Activated T-cell treated with anti-CD3 and anti-CD28 coated beads for 4 hours (primary cell): ENCODE measurements around the gene ZMIZ1.

Experiments
- DNase-seq: peaks from one replicate; pipeline ENCODE4 v3.0.0-alpha.2; 2020

Gene ZMIZ1

GRCh38 chr10:79068562-79069324 lies at the start of gene ZMIZ1:
Gene ZMIZ1 (plus strand): TSS chr10:79068966. CDS start chr10:79201633, 132,667 bp downstream.
- DNase-seq = peak; percentile 67

- no peak for DNase-seq
Measured at GRCh38 chr10:79019441-79020014, 49.2 kb upstream of the ZMIZ1 start.

GRCh38 chr10:79020015-79020491 lies 48.7 kb upstream of the ZMIZ1 start:
- DNase-seq = no peak

- DNase-seq = no peak
Measured at GRCh38 chr10:79020605-79021004, 48.2 kb upstream of the ZMIZ1 start.

- no peak for DNase-seq
Measured at GRCh38 chr10:79021331-79021907, 47.3 kb upstream of the ZMIZ1 start.

GRCh38 chr10:79021948-79022499 lies 46.7 kb upstream of the ZMIZ1 start:
- DNase-seq = no peak

GRCh38 chr10:79022565-79023230 lies 46.1 kb upstream of the ZMIZ1 start:
- no peak for DNase-seq

GRCh38 chr10:79023240-79024162 lies 45.3 kb upstream of the ZMIZ1 start:
- DNase-seq = no peak

- DNase-seq = no peak
Measured at GRCh38 chr10:79024296-79024695, 44.5 kb upstream of the ZMIZ1 start.

- no peak for DNase-seq
Measured at GRCh38 chr10:79024720-79025198, 44.0 kb upstream of the ZMIZ1 start.

GRCh38 chr10:79025199-79025832 lies 43.5 kb upstream of the ZMIZ1 start:
- peak; percentile 23 for DNase-seq

GRCh38 chr10:79026341-79026761 lies 42.4 kb upstream of the ZMIZ1 start:
- DNase-seq = no peak

GRCh38 chr10:79026806-79027146 lies 42.0 kb upstream of the ZMIZ1 start:
- DNase-seq = no peak

- peak; percentile 19 for DNase-seq
Measured at GRCh38 chr10:79027147-79028055, 41.4 kb upstream of the ZMIZ1 start.

GRCh38 chr10:79028056-79028430 lies 40.7 kb upstream of the ZMIZ1 start:
- DNase-seq = no peak

GRCh38 chr10:79028451-79029010 lies 40.2 kb upstream of the ZMIZ1 start:
- no peak for DNase-seq

- DNase-seq = no peak
Measured at GRCh38 chr10:79029478-79030390, 39.0 kb upstream of the ZMIZ1 start.

GRCh38 chr10:79030705-79031104 lies 38.1 kb upstream of the ZMIZ1 start:
- no peak for DNase-seq

- DNase-seq = no peak
Measured at GRCh38 chr10:79031723-79032122, 37.0 kb upstream of the ZMIZ1 start.
